K562 (cell line): Measurements from ENCODE around the gene HPD. TPM values are rescaled to one million over a fixed set of nuclear protein-coding genes. Genes with fewer than 3 reads are reported as not detected.
A peak's percentile ranks its signal among the peaks of the same experiment; 100 is the strongest.

Source experiments
- MGA ChIP-seq: fragments of 450-650 bp; IDR thresholded peaks from 2 replicates; pipeline ENCODE4 v1.6.1; 2016; ENCODE audit warnings: mild to moderate bottlenecking, moderate library complexity
- MLLT1 ChIP-seq, 2 experiments: fragments of 450-650 bp; IDR thresholded peaks; 2 replicates each; pipeline ENCODE4 v1.6.1; 2016
- MYBL2 ChIP-seq, 2 experiments: fragments of 450-650 bp in 1 of 2; sonication (generic) in 1 of 2; formaldehyde crosslinking in 1 of 2; IDR thresholded peaks; 2 replicates each; pipeline versions ENCODE4 v1.6.1 to v1.8.1; 2017 to 2022; ENCODE audit warnings: borderline replicate concordance in 1 of 2, inconsistent platforms in 1 of 2, low read depth in 1 of 2, mild to moderate bottlenecking in 1 of 2, missing genetic modification reagents in 1 of 2, moderate library complexity in 1 of 2
- USF2 ChIP-seq: sonication (generic); formaldehyde crosslinking; IDR thresholded peaks from 2 replicates; pipeline ENCODE4 v1.5.0; 2020; ENCODE audit warnings: missing genetic modification reagents
- polyA plus RNA-seq, 8 experiments: library from polyadenylated mRNA; depleted of rRNA in 4 of 8; stranded (reverse) in 5 of 8; unstranded in 3 of 8; fragments of >200 nt; fragmentation: Nextera tagmentation in 2 of 8; fragmentation: Illumina TruSeq in 1 of 8; extraction: Ambion mirVana in 2 of 8; extraction: Trizol in 1 of 8; gene quantifications; 2 replicates each; pipeline versions ENCODE4 v1.2.1 to v1.2.3, GENCODE V29; 2011 to 2014; ENCODE audit warnings: inconsistent platforms in 1 of 8, missing spikeins in 1 of 8
- total RNA-seq, 7 experiments: library from RNA; depleted of rRNA in 6 of 7; stranded (reverse); fragments of >200 nt in 6 of 7; fragmentation: Illumina TruSeq in 2 of 7; extraction: Trizol in 2 of 7; gene quantifications; 2 replicates each; pipeline versions ENCODE4 v1.2.1 to v1.2.3, GENCODE V29; 2011 to 2021; ENCODE audit warnings: low replicate concordance in 1 of 7

HPD gene
- total and polyA plus RNA-seq, 9 of the 15 experiments (the other 6 are each of a cell fraction or from before 2014, with no cell fraction given) = 0.06 to 0.29 (median 0.07) TPM; not detected in 4

- TF ChIP-seq MGA = peak; percentile 37; the same call in 1 of the 2 replicates
- TF ChIP-seq USF2 = no peak
- no peak for TF ChIP-seq MLLT1 (IDR thresholded peaks at IDR 0.05)
- TF ChIP-seq MYBL2 (IDR thresholded peaks at IDR 0.05; ENCODE audit: low read depth) = no peak
- TF ChIP-seq MYBL2 (CRISPR knock-in tag; IDR thresholded peaks at IDR 0.05; ENCODE audit: borderline replicate concordance) = no peak
These were observed 59.4 kb downstream of the HPD start (continued) for GRCh38 chr12:121799156-121799841.
